GM12878 (cell line): ENCODE data around the gene TACC3. TPM values are rescaled to one million over a fixed set of nuclear protein-coding genes. Genes with fewer than 3 reads are reported as not detected.

Source experiments
- ATAC-seq: fragments of 200-7000 bp; cut with Tn5 transposase; 3 replicates; pipeline ENCODE4 v1.9.1; 2020; ENCODE audit warnings: mild to moderate bottlenecking, moderate library complexity
- BruUV-seq: library from RNA; stranded (reverse); fragments of 400-500 nt; replicated peaks from 2 replicates; lab custom pipeline; 2021; lab: Mats Ljungman, UMichigan
- CTCF ChIA-PET: fragments of 300-600 bp; sonication (Branson Sonifier 250); formaldehyde crosslinking; extraction: SDS; loops from one replicate; lab custom pipeline; 2021; ENCODE audit warnings: inconsistent platforms; lab: Yijun Ruan, JAX
- POLR2A ChIA-PET: fragments of 350-600 bp; formaldehyde crosslinking; extraction: SDS; loops from one replicate; lab custom pipeline; 2021; ENCODE audit warnings: inconsistent platforms; lab: Charles Lee
- RAD21 ChIA-PET: fragments of 300-600 bp; sonication (Branson Sonifier 250); formaldehyde crosslinking; loops from one replicate; lab custom pipeline; 2023; ENCODE audit warnings: antibody characterized with exemption; ENCODE audit not compliant: unreplicated experiment; lab: Charles Lee
- SMC1A ChIA-PET: fragments of 300-600 bp; sonication (Branson Sonifier 250); formaldehyde crosslinking; loops from one replicate; lab custom pipeline; 2023; ENCODE audit not compliant: unreplicated experiment, uncharacterized antibody; lab: Charles Lee
- DNase-seq: peaks from one replicate; pipeline ENCODE4 v3.0.0-alpha.2; 2011; ENCODE audit warnings: low read depth, low spot score
- FAIRE-seq: peaks from 3 replicates; lab custom pipeline; 2011; peaks lifted over from hg19 to GRCh38; lab: Jason Lieb, UNC
- H2AFZ ChIP-seq: 2 replicates; pipeline ENCODE4 v1.6.0; 2011; ENCODE audit warnings: low read depth, low read length, control low read depth; ENCODE audit not compliant: control insufficient read depth
- H3K27ac ChIP-seq: 2 replicates; pipeline ENCODE4 v1.5.1; 2011; ENCODE audit warnings: control low read depth; ENCODE audit not compliant: control insufficient read depth, insufficient read depth
- H3K27me3 ChIP-seq, 2 experiments: replicated peaks in 1 of 2; 2 replicates each; pipeline versions ENCODE4 v1.6.0 to v1.6.1; 2011; ENCODE audit warnings: low read length in 1 of 2; ENCODE audit not compliant: control insufficient read depth in 2 of 2, insufficient read depth in 2 of 2
- H3K36me3 ChIP-seq, 2 experiments: 2 replicates each; pipeline ENCODE4 v1.5.1; 2011; ENCODE audit warnings: low read length in 1 of 2; ENCODE audit not compliant: control insufficient read depth in 2 of 2, insufficient read depth in 2 of 2
- H3K4me1 ChIP-seq: 2 replicates; pipeline ENCODE4 v1.6.1; 2011; ENCODE audit warnings: mild to moderate bottlenecking, low read length, moderate library complexity, mixed read lengths; ENCODE audit not compliant: control insufficient read depth, insufficient read depth
- H3K4me2 ChIP-seq: 2 replicates; pipeline ENCODE4 v1.6.0; 2011; ENCODE audit warnings: control low read depth; ENCODE audit not compliant: control insufficient read depth, insufficient read depth
- H3K4me3 ChIP-seq: fragments of 200-600 bp; sonication (generic); 2 replicates; pipeline ENCODE4 v1.5.1; 2016
- H3K79me2 ChIP-seq: 2 replicates; pipeline ENCODE4 v1.6.0; 2011; ENCODE audit warnings: low read length; ENCODE audit not compliant: control insufficient read depth, insufficient read depth
- H3K9ac ChIP-seq: 2 replicates; pipeline ENCODE4 v1.8.0; 2011; ENCODE audit warnings: low read length, control low read depth, mixed read lengths; ENCODE audit not compliant: control insufficient read depth, insufficient read depth
- H3K9me3 ChIP-seq: replicated peaks from 3 replicates; pipeline ENCODE4 v1.5.1; 2011; ENCODE audit warnings: mild to moderate bottlenecking, low read length; ENCODE audit not compliant: control insufficient read depth, insufficient read depth
- H4K20me1 ChIP-seq: 2 replicates; pipeline ENCODE4 v1.6.0; 2011; ENCODE audit not compliant: control insufficient read depth, insufficient read depth
- CTCF ChIP-seq, 3 experiments: IDR thresholded peaks in 2 of 3; conservative IDR thresholded peaks in 1 of 3; 2 replicates each; pipeline ENCODE4 v1.5.1; 2011; ENCODE audit warnings: low read depth in 3 of 3, low read length in 3 of 3, mild to moderate bottlenecking in 3 of 3, control low read depth in 2 of 3, moderate library complexity in 2 of 3, inconsistent platforms in 1 of 3, mixed read lengths in 1 of 3; ENCODE audit not compliant: control insufficient read depth in 2 of 3, insufficient read depth in 1 of 3; ENCODE audit errors: extremely low read depth in 1 of 3
- E2F8 ChIP-seq: fragments of 450-650 bp; IDR thresholded peaks from 2 replicates; pipeline ENCODE4 v1.6.1; 2018; ENCODE audit warnings: mild to moderate bottlenecking, low read depth, moderate library complexity; ENCODE audit not compliant: partially characterized antibody
- ELK1 ChIP-seq: IDR thresholded peaks from 2 replicates; pipeline ENCODE4 v1.6.1; 2012; ENCODE audit warnings: low read depth, low read length, improper control_type of control experiment
- EP300 ChIP-seq, 2 experiments: fragments of 150-350 bp in 1 of 2; IDR thresholded peaks; 2 replicates each; pipeline ENCODE4 v1.6.1; 2011 to 2012; ENCODE audit warnings: low read depth in 2 of 2, low read length in 2 of 2, borderline replicate concordance in 1 of 2, improper control_type of control experiment in 1 of 2, inconsistent platforms in 1 of 2; ENCODE audit not compliant: control insufficient read depth in 1 of 2
- HDAC6 ChIP-seq: fragments of 200-600 bp; sonication (generic); IDR thresholded peaks from one replicate; pipeline ENCODE4 v1.8.0; 2017; ENCODE audit warnings: antibody characterized with exemption; ENCODE audit not compliant: unreplicated experiment
- IRF4 ChIP-seq: IDR thresholded peaks from 2 replicates; pipeline ENCODE4 v1.6.1; 2011; ENCODE audit warnings: low read depth, low read length
- KLF5 ChIP-seq: fragments of 450-650 bp; IDR thresholded peaks from 2 replicates; pipeline ENCODE4 v1.6.1; 2014; ENCODE audit warnings: mild to moderate bottlenecking; ENCODE audit not compliant: partially characterized antibody
- MEF2B ChIP-seq: fragments of 450-650 bp; IDR thresholded peaks from 2 replicates; pipeline ENCODE4 v1.6.1; 2018; ENCODE audit warnings: mild to moderate bottlenecking, moderate library complexity; ENCODE audit not compliant: partially characterized antibody, poor library complexity, severe bottlenecking
- MXI1 ChIP-seq: fragments of 150-350 bp; IDR thresholded peaks from 2 replicates; pipeline ENCODE4 v1.6.1; 2011; ENCODE audit warnings: low read depth, mild to moderate bottlenecking, inconsistent platforms, low read length, improper control_type of control experiment
- NRF1 ChIP-seq: conservative IDR thresholded peaks from 2 replicates; pipeline ENCODE4 v1.6.1; 2011; ENCODE audit warnings: mild to moderate bottlenecking, low read depth, low read length, improper control_type of control experiment
- POLR2A ChIP-seq: IDR thresholded peaks from 2 replicates; pipeline ENCODE4 v1.6.1; 2011; ENCODE audit warnings: low read depth, mild to moderate bottlenecking, low read length
- RAD21 ChIP-seq: IDR thresholded peaks from 2 replicates; pipeline ENCODE4 v1.6.1; 2011; ENCODE audit warnings: mild to moderate bottlenecking, low read depth, low read length, moderate library complexity; ENCODE audit not compliant: insufficient read depth
- RB1 ChIP-seq: fragments of 450-650 bp; formaldehyde crosslinking; IDR thresholded peaks from 2 replicates; pipeline ENCODE4 v1.6.1; 2017; ENCODE audit warnings: mild to moderate bottlenecking, borderline replicate concordance
- STAT3 ChIP-seq: IDR thresholded peaks from 2 replicates; pipeline ENCODE4 v1.6.1; 2011; ENCODE audit warnings: low read depth, low read length, improper control_type of control experiment
- TBL1XR1 ChIP-seq: IDR thresholded peaks from 2 replicates; pipeline ENCODE4 v1.6.1; 2012; ENCODE audit warnings: low read depth, low read length, improper control_type of control experiment
- USF1 ChIP-seq: IDR thresholded peaks from 2 replicates; pipeline ENCODE4 v1.6.1; 2011; ENCODE audit warnings: borderline replicate concordance, low read depth, mild to moderate bottlenecking, moderate library complexity, mixed read lengths, low read length; ENCODE audit not compliant: insufficient read depth; ENCODE audit errors: extremely low read length
- YY1 ChIP-seq: IDR thresholded peaks from 2 replicates; pipeline ENCODE4 v1.6.1; 2011; ENCODE audit warnings: low read depth, mild to moderate bottlenecking, low read length
- ZNF274 ChIP-seq: IDR thresholded peaks from one replicate; pipeline ENCODE4 v1.8.0; 2011; ENCODE audit not compliant: insufficient read length, insufficient read depth
- WGBS: methylation state at CpG from one replicate; pipeline ENCODE4 v1.1.6; 2016; ENCODE audit warnings: low lambda C conversion rate; ENCODE audit not compliant: insufficient replicate concordance, insufficient coverage; ENCODE audit errors: missing lambda C conversion rate; 5-methylcytosine and 5-hydroxymethylcytosine counted together
- in situ Hi-C: fragments of 300-500 bp; cut with MboI; formaldehyde crosslinking; loops from 9 replicates; pipeline ENCODE4 v1.14.3; 2018; ENCODE audit warnings: mixed read lengths
- intact Hi-C: fragments of 100-400 bp; cut with micrococcal nuclease; formaldehyde crosslinking; loops from one replicate; pipeline ENCODE4 v1.14.2; 2022; ENCODE audit not compliant: unreplicated experiment
- polyA plus RNA-seq, 11 experiments: library from polyadenylated mRNA; depleted of rRNA in 4 of 11; unstranded in 6 of 11; stranded (reverse) in 5 of 11; fragments of >200 nt; fragmentation: Nextera tagmentation in 4 of 11; fragmentation: Illumina TruSeq in 1 of 11; extraction: Ambion mirVana in 4 of 11; extraction: Trizol in 1 of 11; gene quantifications; 1 replicate in 1 of 11; 2 replicates in 10 of 11; pipeline versions ENCODE4 v1.2.1 to v1.2.3, GENCODE V29; 2011 to 2016; ENCODE audit warnings: inconsistent platforms in 2 of 11, missing spikeins in 2 of 11, low read depth in 1 of 11
- total RNA-seq, 4 experiments: library from RNA; depleted of rRNA in 3 of 4; stranded (reverse); fragments of >200 nt in 3 of 4; fragmentation: Illumina TruSeq in 1 of 4; extraction: Trizol in 1 of 4; gene quantifications; 2 replicates each; pipeline versions ENCODE4 v1.2.1 to v1.2.3, GENCODE V29; 2013 to 2021

The TACC3 gene
- total and polyA plus RNA-seq, 10 of the 15 experiments (the other 5 are each of a cell fraction or from before 2014, with no cell fraction given) = 2.8 to 121 (median 73.3) TPM

DNA sequence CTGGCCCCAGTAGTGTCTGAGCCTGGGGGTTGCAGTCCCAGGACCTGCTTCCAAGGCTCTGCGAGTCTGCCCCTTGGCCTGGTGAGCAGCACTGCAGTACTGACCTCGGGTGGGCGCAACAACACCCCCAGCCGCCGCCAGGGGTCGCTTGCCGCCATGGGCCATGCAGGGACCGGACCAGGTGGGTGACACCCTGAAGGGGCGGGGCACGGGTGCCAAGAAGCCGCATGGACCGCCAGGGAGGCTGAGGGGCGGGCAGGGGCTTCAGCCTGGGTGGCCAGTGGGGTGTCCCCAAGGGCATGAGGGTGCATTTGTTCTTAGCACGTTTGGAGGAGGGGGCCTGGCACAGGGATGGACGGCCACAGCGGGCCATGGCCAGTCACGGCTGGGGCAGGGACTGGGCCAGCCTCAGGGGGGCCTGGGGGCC lies 25.0 kb downstream of the TACC3 start:
- ChIA-PET RAD21 (interaction anchor here (0.9 kb wide), 1 partner anchor 153 kb away, joined by 3 read pairs; no protein-coding TSS in a partner anchor), CTCF (interaction anchor here (1.0 to 5.1 kb wide), 4 partner anchors 53 to 154 kb away, joined by 3 to 60 read pairs (median 24); no protein-coding TSS in a partner anchor), SMC1A (no interaction called here), POLR2A (no interaction called here)
- Histone ChIP-seq H3K27ac (no peak overlapping the region), H3K9me3 (no peaks in the 10 kb centered on the region), H3K36me3 (peaks cover 12 to 18% of the 10 kb centered on the region in 2 experiments; a peak in 3 of 4 replicates), H3K4me3 (no peak overlapping the region), H3K4me2 (no peak overlapping the region), H3K9ac (no peak overlapping the region), H3K79me2 (no peaks in the 10 kb centered on the region), H2AFZ (no peak overlapping the region), H3K27me3 (no peaks in the 10 kb centered on the region), H3K4me1 (no peaks in the 10 kb centered on the region), H4K20me1 (no peaks in the 10 kb centered on the region)
- FAIRE-seq (peak; percentile 57), ATAC-seq (peak; percentile 93), DNase-seq (no peak)
- WGBS = 5% methylated on average over 14 of the region's 17 CpGs
- BruUV-seq = no TSS peak
- intact Hi-C loops (loop anchor here (1.0 to 5.0 kb wide), 2 partner anchors 64 to 441 kb away; no protein-coding TSS in a partner anchor), in situ Hi-C loops (no loop called here)
- TF ChIP-seq MXI1 (no peak), NRF1 (no peak), CTCF (IDR thresholded peaks at IDR 0.05 in 2 of 3, conservative IDR thresholded peaks at IDR 0.05 in 1 of 3; ENCODE audit: control insufficient read depth in 2 of 3, extremely low read depth in 1 of 3, insufficient read depth in 1 of 3, low read depth in 3 of 3, low read length in 3 of 3) (peak; percentile 65 to 93 (median 78)), KLF5 (no peak), E2F8 (no peak), RAD21 (peak; percentile 69), USF1 (no peak), ZNF274 (no peak), STAT3 (no peak), IRF4 (no peak), YY1 (peak; percentile 82), HDAC6 (no peak), TBL1XR1 (no peak), MEF2B (no peak), RB1 (peak; percentile 34; the same call in 1 of the 2 replicates), EP300 (IDR thresholded peaks at IDR 0.05; ENCODE audit: borderline replicate concordance in 1 of 2, control insufficient read depth in 1 of 2, low read depth in 2 of 2, low read length in 2 of 2) (no peak), ELK1 (no peak), POLR2A (no peak)
